Adrenal gland (tissue), 5 donors: ENCODE measurements around the gene MBD2.
"Not testable (repeated sequence)": the region's sequence is repeated elsewhere in the genome, so short reads cannot be mapped to it uniquely, and the experiment has no call there.

Experiments
- POLR2A ChIP-seq, 2 donors: fragments of 450-650 bp; IDR thresholded peaks; one replicate each; pipeline ENCODE4 v1.6.1; 2017; ENCODE audit warnings: antibody characterized with exemption in 2 of 2, mild to moderate bottlenecking in 2 of 2, moderate library complexity in 1 of 2
- TF ChIP-seq, protein P1 (sequence below), 6 experiments: fragments of 450-650 bp in 4 of 6; fragments of 200-600 bp in 2 of 6; sonication (generic) in 1 of 6; IDR thresholded peaks; 1 replicate in 5 of 6; 2 replicates in 1 of 6; pipeline versions ENCODE4 v1.5.1 to v1.8.0; 2016 to 2021; ENCODE audit warnings: antibody characterized with exemption in 6 of 6, mild to moderate bottlenecking in 2 of 6, moderate library complexity in 1 of 6
- donor health status: DM: no; HTN: no; CAD: no.

DNA sequence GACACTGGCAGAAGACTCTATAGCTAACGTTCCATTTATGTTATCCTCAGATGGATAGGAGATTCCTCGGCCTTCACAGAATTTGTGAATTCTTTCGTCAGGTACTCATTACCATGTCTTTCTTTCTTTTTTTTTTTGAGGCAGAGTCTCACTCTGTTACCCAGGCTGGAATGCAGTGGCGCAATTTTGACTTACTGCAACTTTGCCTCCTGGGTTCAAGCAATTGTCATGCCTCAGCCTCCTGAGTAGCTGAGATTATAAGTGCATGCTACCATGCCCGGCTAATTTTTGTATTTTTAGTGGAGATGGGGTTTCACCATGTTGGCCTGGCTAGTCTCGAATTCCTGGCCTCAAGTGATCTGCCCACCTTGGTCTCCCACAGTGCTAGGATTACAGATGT is 33.3 kb upstream of the MBD2 start:
- TF ChIP-seq, protein P1, sequence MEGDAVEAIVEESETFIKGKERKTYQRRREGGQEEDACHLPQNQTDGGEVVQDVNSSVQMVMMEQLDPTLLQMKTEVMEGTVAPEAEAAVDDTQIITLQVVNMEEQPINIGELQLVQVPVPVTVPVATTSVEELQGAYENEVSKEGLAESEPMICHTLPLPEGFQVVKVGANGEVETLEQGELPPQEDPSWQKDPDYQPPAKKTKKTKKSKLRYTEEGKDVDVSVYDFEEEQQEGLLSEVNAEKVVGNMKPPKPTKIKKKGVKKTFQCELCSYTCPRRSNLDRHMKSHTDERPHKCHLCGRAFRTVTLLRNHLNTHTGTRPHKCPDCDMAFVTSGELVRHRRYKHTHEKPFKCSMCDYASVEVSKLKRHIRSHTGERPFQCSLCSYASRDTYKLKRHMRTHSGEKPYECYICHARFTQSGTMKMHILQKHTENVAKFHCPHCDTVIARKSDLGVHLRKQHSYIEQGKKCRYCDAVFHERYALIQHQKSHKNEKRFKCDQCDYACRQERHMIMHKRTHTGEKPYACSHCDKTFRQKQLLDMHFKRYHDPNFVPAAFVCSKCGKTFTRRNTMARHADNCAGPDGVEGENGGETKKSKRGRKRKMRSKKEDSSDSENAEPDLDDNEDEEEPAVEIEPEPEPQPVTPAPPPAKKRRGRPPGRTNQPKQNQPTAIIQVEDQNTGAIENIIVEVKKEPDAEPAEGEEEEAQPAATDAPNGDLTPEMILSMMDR (IDR thresholded peaks at IDR 0.05) = not testable (repeated sequence)
- not testable (repeated sequence) for TF ChIP-seq POLR2A (IDR thresholded peaks at IDR 0.05)
